Measurements from ENCODE around the gene STEEP1. TPM values are rescaled to one million over a fixed set of nuclear protein-coding genes. Genes with fewer than 3 reads are reported as not detected.
A peak's percentile ranks its signal among the peaks of the same experiment; 100 is the strongest.
"Not testable (repeated sequence)": the region's sequence is repeated elsewhere in the genome, so short reads cannot be mapped to it uniquely, and the experiment has no call there.

The STEEP1 gene
- polyA plus RNA-seq, 3 donors from 2014 or later, result 5.5 to 21.1 (median 11.2) TPM

DNA sequence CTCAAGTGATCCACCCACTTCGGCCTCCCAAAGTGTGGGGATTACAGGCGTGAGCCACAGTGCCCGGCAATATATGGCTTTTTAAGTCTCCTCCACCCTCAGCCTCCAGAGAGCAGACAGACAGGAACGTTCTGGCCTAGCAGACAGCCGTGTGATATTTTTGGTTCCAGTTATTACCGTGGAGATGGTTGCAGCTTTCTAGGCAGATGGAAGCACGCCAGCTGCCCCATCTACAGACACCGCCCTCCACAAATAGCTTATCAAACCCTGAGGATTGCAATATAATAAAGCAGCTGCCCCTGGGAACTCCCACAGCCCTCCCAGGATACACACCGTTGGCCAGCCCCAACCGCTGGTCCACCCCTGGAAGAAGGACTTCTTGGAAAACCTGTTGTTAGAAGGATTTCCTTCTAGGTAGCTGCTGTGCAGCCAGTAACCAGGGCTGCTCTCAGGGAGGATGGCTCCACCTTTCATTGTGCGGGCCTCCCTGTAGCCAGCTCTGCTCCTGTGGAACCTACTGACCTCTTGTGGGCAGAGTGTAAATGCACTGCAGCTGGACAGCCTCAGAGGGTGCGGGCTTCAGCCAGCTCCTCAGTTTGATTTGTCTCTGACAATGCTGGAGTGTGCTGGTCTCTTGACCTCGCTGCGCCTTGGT, 52.9 kb downstream of the STEEP1 start:
- no peaks in the 10 kb centered on the region for H3K36me3 Mint-ChIP-seq
- H3K27me3 Mint-ChIP-seq (ENCODE audit: low read depth in 3 of 3), result peaks cover 0 to 7% (median 0%) of the 10 kb centered on the region in 3 donors
- H3K9me3 Mint-ChIP-seq, result no peaks in the 10 kb centered on the region
- no peak overlapping the region for H3K4me3 Mint-ChIP-seq
- peaks cover 0 to 6% of the 10 kb centered on the region in 2 donors for H3K4me1 Mint-ChIP-seq
- DNase-seq, result no peak
- no peak overlapping the region for H3K27ac Mint-ChIP-seq

- H3K36me3 Mint-ChIP-seq, result no peaks in the 10 kb centered on the region
Observed at GRCh38 chrX:119507206-119507605, 58.0 kb downstream of the STEEP1 start.

GRCh38 chrX:119505945-119506344, 59.3 kb downstream of the STEEP1 start:
- H3K36me3 Mint-ChIP-seq, result no peaks in the 10 kb centered on the region
- no peak overlapping the region for H3K4me3 Mint-ChIP-seq
- DNase-seq, result no peak
- H3K27ac Mint-ChIP-seq, result no peak overlapping the region
- H3K27me3 Mint-ChIP-seq (ENCODE audit: low read depth in 3 of 3), result peaks cover 0 to 3% (median 0%) of the 10 kb centered on the region in 3 donors
- H3K9me3 Mint-ChIP-seq, result no peaks in the 10 kb centered on the region
- H3K4me1 Mint-ChIP-seq, result peaks cover 0 to 5% of the 10 kb centered on the region in 2 donors

More at GRCh38 chrX:119507206-119507605, 58.0 kb downstream of the STEEP1 start:
- no peak overlapping the region for H3K27ac Mint-ChIP-seq
- H3K9me3 Mint-ChIP-seq, result no peaks in the 10 kb centered on the region
- peaks cover 0 to 5% of the 10 kb centered on the region in 2 donors for H3K4me1 Mint-ChIP-seq
- DNase-seq, result no peak
- H3K4me3 Mint-ChIP-seq, result no peak overlapping the region
- H3K27me3 Mint-ChIP-seq (ENCODE audit: low read depth in 3 of 3), result peaks cover 0 to 7% (median 0%) of the 10 kb centered on the region in 3 donors

- H3K4me3 Mint-ChIP-seq; H3K9me3 Mint-ChIP-seq; H3K27me3 Mint-ChIP-seq (ENCODE audit: low read depth in 3 of 3); DNase-seq; H3K4me1 Mint-ChIP-seq; H3K27ac Mint-ChIP-seq; H3K36me3 Mint-ChIP-seq: not testable (repeated sequence)
Observed at GRCh38 chrX:119505145-119505544, 60.1 kb downstream of the STEEP1 start.

DNA sequence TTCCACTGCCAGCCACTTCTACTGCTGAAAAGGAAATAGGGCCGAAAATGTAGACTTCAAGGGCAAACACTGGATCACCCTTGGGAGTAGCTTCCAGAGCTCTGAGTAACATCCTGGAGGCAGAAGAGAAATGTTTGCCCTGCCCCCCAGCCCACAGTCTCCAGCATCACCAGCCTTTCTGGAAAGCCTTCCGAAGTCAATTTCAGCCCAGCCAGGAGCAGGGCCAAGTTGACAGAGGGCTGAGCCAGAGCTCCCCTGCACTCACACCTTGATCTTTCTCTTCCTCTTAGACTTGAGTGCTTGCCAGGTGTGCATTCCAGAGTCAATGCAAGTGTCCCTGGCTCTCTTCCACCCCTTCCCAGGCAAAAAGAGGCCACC, 61.7 kb downstream of the STEEP1 start:
- Mint-ChIP-seq H3K27ac (no peak overlapping the region), H3K27me3 (ENCODE audit: low read depth in 3 of 3) (peaks cover 0 to 2% (median 0%) of the 10 kb centered on the region in 3 donors), H3K4me3 (no peak overlapping the region), H3K9me3 (no peaks in the 10 kb centered on the region), H3K36me3 (no peaks in the 10 kb centered on the region), H3K4me1 (peaks cover 0 to 5% of the 10 kb centered on the region in 2 donors)
- DNase-seq, result no peak

DNA sequence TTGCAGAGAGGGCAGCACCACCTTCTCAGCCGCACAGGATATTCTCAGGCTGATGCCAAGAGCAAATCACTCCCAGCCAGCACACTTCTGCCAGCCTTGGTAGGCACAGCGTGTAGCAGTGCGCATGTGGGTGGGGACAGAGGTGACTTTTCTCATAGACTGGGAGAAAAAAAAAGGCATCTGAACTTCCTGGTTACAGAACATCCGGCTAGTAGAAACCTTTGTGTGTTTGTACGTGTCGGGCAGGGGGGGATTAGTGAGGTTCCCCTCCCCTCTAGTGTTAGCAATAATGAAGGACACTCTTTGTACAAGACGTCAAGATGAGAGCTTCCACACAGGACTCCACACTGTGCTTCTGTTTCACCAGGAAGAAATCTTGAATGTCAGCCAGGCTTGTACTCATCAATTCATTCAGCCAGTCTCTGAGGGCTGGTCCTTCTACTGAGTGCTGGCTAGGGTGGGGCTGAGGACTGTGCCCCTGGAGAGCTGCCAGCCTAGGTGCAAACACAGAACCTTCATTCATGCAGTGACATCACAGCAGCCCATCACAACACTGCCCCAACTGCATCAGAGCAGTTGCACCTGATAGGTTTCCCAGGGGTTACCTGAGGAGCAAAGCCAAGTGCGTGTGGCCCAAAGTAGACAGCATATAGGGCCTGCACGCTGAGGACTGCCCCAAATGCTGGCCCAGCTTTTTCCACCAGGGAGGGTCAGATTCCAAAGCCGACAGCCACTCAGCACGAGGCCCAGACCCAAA, 62.3 kb downstream of the STEEP1 start:
- Mint-ChIP-seq H3K27ac (peak overlapping the region in 3 of 6 donors; percentile 14 to 45 (median 28)), H3K9me3 (no peaks in the 10 kb centered on the region), H3K4me1 (peaks cover 0 to 5% of the 10 kb centered on the region in 2 donors), H3K27me3 (ENCODE audit: low read depth in 3 of 3) (peaks cover 0 to 2% (median 0%) of the 10 kb centered on the region in 3 donors), H3K4me3 (peak overlapping the region in 1 of 5 donors; percentile 61), H3K36me3 (no peaks in the 10 kb centered on the region)
- peak in 1 of 3 donors; percentile 11 for DNase-seq

DNA sequence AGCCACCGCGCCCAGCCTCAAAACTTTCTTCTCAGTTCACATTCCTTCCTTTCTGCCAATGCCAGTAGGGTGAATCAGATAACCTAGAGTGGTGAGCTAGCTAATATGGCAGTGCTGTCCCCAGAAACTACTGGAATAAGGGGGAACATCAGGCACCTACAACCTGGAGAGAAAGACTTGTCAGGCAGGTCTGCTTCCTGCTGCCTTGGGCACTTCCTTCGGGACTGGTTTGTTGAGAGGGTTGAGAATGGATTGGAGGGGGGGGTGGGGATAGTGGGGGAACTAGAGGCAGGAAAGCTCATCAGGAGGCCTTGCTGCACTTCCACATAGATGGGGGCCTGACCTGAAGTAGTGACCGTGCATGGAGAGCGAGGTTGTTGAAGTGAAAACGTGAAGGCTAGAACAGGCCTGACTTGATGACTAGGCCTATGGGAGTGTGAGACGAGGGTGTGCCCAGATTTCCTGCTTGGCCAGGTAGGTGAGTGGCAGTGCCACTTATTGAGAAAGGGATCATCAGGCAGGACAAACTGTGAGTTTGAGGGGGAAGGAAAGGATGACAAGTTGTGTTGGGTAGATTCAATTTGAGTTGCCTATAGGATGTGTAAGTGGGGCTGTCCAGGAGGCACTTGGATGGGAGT, 63.6 kb downstream of the STEEP1 start:
- no peak overlapping the region for H3K27ac Mint-ChIP-seq
- H3K9me3 Mint-ChIP-seq, result no peaks in the 10 kb centered on the region
- H3K27me3 Mint-ChIP-seq (ENCODE audit: low read depth in 3 of 3), result peaks cover 0 to 2% (median 2%) of the 10 kb centered on the region in 3 donors
- H3K4me3 Mint-ChIP-seq, result no peak overlapping the region
- peaks cover 0 to 5% of the 10 kb centered on the region in 2 donors for H3K4me1 Mint-ChIP-seq
- DNase-seq, result no peak
- H3K36me3 Mint-ChIP-seq, result no peaks in the 10 kb centered on the region

DNA sequence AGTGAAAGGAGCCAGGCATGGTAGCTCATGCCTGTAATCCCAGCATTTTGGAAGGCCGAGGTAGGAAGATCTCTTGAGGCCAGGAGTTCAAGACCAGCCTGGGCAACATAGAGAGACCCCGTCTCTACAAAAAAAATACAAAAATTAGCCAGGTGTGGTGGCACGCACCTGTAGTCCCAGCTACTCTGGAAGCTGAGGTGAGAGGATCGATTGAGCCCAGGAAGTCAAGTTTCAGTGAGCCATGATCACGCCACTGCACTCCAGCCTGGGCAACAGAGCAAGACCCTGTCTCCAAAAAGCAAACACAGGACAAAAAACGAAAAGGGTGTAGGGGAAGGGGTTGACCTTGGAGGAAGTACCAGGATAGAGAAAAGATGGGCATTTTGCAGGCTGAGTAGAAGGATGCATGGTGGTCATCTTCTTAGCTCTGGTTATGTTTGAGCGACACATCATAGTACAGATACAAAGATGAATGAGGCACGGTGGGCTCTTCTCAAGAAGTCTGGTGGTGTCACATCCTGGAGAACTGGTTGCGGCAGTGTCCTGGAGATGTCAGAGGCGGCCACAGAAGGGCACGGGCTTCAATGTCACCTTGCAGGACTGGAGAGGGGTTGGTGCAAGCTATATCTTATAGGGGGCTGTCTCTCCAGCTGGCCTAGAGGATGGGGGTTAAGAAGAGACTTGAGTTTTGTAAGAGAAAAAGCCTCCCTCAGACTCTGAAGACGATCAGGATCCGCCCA, 65.0 kb downstream of the STEEP1 start:
- no peaks in the 10 kb centered on the region for H3K9me3 Mint-ChIP-seq
- peaks cover 0 to 2% (median 2%) of the 10 kb centered on the region in 3 donors for H3K27me3 Mint-ChIP-seq (ENCODE audit: low read depth in 3 of 3)
- peaks cover 0 to 5% of the 10 kb centered on the region in 2 donors for H3K4me1 Mint-ChIP-seq
- H3K4me3 Mint-ChIP-seq, result no peak overlapping the region
- H3K36me3 Mint-ChIP-seq, result no peaks in the 10 kb centered on the region
- DNase-seq, result no peak
- H3K27ac Mint-ChIP-seq, result no peak overlapping the region

- no peak overlapping the region for H3K27ac Mint-ChIP-seq
- no peak overlapping the region for H3K4me3 Mint-ChIP-seq
Observed at GRCh38 chrX:119497185-119497584, 68.0 kb downstream of the STEEP1 start.

DNA sequence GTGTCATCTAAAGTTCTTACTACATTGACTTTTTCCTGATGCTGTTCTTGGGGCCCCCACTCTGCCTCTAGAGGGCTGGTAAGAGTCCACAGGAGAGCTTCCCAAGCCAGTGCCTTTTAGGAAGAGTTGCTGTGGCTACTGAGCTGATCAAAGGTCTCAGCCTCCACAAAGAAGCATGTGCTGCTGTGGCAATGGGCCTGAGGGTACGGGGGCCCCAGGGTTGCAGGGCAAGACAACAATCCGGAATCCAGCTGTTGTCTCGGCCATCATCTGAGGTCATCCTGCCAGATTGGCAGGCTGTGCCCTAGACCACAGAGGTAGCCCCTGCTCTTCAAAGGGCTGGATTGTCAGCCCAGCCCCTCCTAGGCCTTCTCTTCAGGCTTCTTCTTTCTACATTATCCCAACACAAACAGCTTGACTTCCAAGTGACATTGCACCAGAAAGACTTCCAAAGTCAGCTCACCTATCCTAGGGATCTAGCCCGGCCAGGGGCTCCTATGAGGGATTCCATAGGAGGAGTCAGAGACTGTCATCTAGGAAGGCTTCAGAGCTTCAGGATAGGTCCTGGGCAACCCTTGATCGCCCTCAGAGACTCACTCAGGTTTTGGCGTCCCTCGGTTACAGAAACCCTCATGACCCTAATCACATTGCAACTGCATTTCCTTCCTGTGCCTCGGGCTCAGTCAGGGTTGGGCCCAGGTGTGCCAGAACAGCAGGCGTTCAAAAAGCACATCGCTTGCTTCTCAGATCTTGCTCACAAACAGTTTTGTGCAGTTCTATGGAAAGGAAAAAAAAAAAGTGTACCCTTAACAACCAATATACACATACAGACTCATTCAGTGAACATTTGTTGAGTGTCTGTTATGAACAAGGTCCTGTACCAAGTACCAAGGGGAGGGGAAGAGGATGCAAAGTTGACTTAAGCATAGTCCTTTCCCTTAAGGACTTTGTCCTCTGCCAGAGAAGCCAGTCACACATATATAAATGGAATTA, 69.2 kb downstream of the STEEP1 start:
- no peaks in the 10 kb centered on the region for H3K9me3 Mint-ChIP-seq
- DNase-seq, result no peak
- no peaks in the 10 kb centered on the region for H3K4me1 Mint-ChIP-seq
- H3K27me3 Mint-ChIP-seq (ENCODE audit: low read depth in 3 of 3), result peaks cover 0 to 6% (median 5%) of the 10 kb centered on the region in 3 donors
- no peak overlapping the region for H3K27ac Mint-ChIP-seq
- H3K4me3 Mint-ChIP-seq, result no peak overlapping the region
- H3K36me3 Mint-ChIP-seq, result no peaks in the 10 kb centered on the region

More at GRCh38 chrX:119497185-119497584, 68.0 kb downstream of the STEEP1 start:
- DNase-seq, result no peak
- H3K27me3 Mint-ChIP-seq (ENCODE audit: low read depth in 3 of 3), result peaks cover 0 to 5% (median 4%) of the 10 kb centered on the region in 3 donors
- H3K4me1 Mint-ChIP-seq, result no peaks in the 10 kb centered on the region
- H3K9me3 Mint-ChIP-seq, result no peaks in the 10 kb centered on the region
- no peaks in the 10 kb centered on the region for H3K36me3 Mint-ChIP-seq

- H3K9me3 Mint-ChIP-seq, result not testable (repeated sequence)
Observed at GRCh38 chrX:119493851-119494495, 71.2 kb downstream of the STEEP1 start.

DNA sequence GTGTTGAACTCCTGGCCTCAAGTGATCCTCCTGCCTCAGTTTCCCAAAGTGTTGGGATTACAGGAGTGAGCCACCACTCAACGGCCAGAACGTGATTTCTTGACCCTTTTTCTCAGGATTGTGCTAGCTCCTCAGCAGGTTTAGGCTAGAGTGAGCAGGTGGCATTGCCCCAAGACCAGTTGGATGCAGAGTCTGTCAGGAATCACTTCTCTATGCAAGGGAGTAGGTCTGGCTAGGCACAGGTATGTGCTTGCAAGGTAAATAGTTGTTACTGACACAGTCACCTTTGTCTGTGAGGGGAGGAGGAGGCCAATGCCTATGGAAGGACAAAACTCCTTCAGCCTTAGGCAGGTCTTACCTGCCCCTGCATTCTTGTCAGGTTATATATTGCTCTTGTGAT, 72.7 kb downstream of the STEEP1 start:
- peaks cover 0 to 6% (median 3%) of the 10 kb centered on the region in 3 donors for H3K27me3 Mint-ChIP-seq (ENCODE audit: low read depth in 3 of 3)
- no peaks in the 10 kb centered on the region for H3K4me1 Mint-ChIP-seq
- no peak overlapping the region for H3K4me3 Mint-ChIP-seq
- no peak for DNase-seq
- H3K9me3 Mint-ChIP-seq, result no peaks in the 10 kb centered on the region
- no peak overlapping the region for H3K27ac Mint-ChIP-seq
- H3K36me3 Mint-ChIP-seq, result no peaks in the 10 kb centered on the region

More at GRCh38 chrX:119493851-119494495, 71.2 kb downstream of the STEEP1 start:
- H3K4me3 Mint-ChIP-seq; H3K36me3 Mint-ChIP-seq; H3K27ac Mint-ChIP-seq; H3K27me3 Mint-ChIP-seq (ENCODE audit: low read depth in 3 of 3); DNase-seq; H3K4me1 Mint-ChIP-seq: not testable (repeated sequence)

Measured in immature natural killer cell (primary cell).